ENCODE measurements around the gene TPM3.

TPM3 gene

GRCh38 chr1:154225370-154225769 lies 33.5 kb upstream of the TPM3 start:
- DNase-seq (ENCODE audit: low read depth), result no peak

GRCh38 chr1:154223621-154224020 lies 31.7 kb upstream of the TPM3 start:
- DNase-seq (ENCODE audit: low read depth), result no peak
- no peak overlapping the region for H3K4me3 ChIP-seq (ENCODE audit: low read length)
- no peak for TF ChIP-seq CTCF (conservative IDR thresholded peaks at IDR 0.05; ENCODE audit: low read length)

More at GRCh38 chr1:154225370-154225769, 33.5 kb upstream of the TPM3 start:
- TF ChIP-seq CTCF (conservative IDR thresholded peaks at IDR 0.05; ENCODE audit: low read length), result no peak
- H3K4me3 ChIP-seq (ENCODE audit: low read length), result no peak overlapping the region

- H3K4me3 ChIP-seq (ENCODE audit: low read length), result no peak overlapping the region
- TF ChIP-seq CTCF (conservative IDR thresholded peaks at IDR 0.05; ENCODE audit: low read length), result no peak
- no peak for DNase-seq (ENCODE audit: low read depth)
Observed at GRCh38 chr1:154222918-154223317, 31.0 kb upstream of the TPM3 start.

- no peak for TF ChIP-seq CTCF (conservative IDR thresholded peaks at IDR 0.05; ENCODE audit: low read length)
- H3K4me3 ChIP-seq (ENCODE audit: low read length), result peak overlapping the region; percentile 89
- no peak for DNase-seq (ENCODE audit: low read depth)
Observed at GRCh38 chr1:154222518-154222917, 30.6 kb upstream of the TPM3 start.

GRCh38 chr1:154221278-154222001 lies 29.5 kb upstream of the TPM3 start:
- peak overlapping the region; percentile 89 for H3K4me3 ChIP-seq (ENCODE audit: low read length)
- DNase-seq (ENCODE audit: low read depth), result peak; percentile 77
- 0 out of 2 replicates have a peak, but pooled peaks have one; percentile 4 for TF ChIP-seq CTCF (conservative IDR thresholded peaks at IDR 0.05; ENCODE audit: low read length)

- no peak for DNase-seq (ENCODE audit: low read depth)
- peak overlapping the region; percentile 89 for H3K4me3 ChIP-seq (ENCODE audit: low read length)
- TF ChIP-seq CTCF (conservative IDR thresholded peaks at IDR 0.05; ENCODE audit: low read length), result no peak
Observed at GRCh38 chr1:154220970-154221277, 29.0 kb upstream of the TPM3 start.

Measured in AG10803 (cell line).